ENCODE results near the gene NF1. TPM values are rescaled to one million over a fixed set of nuclear protein-coding genes. Genes with fewer than 3 reads are reported as not detected.
"Not testable (repeated sequence)": the region's sequence is repeated elsewhere in the genome, so short reads cannot be mapped to it uniquely, and the experiment has no call there.

NF1 gene
- polyA plus RNA-seq, 3 donors from 2014 or later = 2.1 to 4.7 (median 3.5) TPM

- Mint-ChIP-seq H3K27ac (no peak overlapping the region), H3K9me3 (no peaks in the 10 kb centered on the region)
- DNase-seq = no peak
Measured at GRCh38 chr17:31378638-31379037, 283.9 kb downstream of the NF1 start.

DNA sequence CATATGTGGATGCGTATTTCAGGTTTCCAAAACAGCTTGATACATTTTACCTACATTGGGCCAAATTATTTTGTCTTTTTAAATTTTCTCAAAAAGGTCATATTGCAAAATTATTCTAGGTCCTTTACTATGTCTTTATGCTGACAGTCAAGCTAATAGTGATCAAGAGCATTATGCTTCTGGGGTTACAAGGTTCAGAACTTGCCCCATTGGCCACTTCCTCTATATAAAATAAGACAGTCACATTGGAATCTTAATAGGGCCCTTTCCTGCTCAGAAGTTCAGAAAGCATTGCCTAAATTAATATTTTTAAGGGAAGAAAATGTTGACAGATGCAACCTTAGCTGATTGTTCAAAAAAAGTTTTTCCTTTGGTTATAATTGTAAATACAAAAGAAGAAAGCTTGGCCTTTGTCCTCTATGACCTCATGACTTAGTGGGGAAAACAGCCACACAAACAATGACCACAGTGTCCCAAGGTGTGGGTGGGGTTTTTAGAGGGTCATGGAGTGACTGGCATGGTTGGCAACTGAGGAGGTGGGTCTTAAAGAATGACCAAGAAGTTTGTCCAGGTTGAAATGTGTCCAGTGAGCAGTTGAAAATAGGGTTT is 284.9 kb downstream of the NF1 start:
- Mint-ChIP-seq H3K27me3 (ENCODE audit: low read depth in 3 of 3) (peaks cover 0 to 2% (median 2%) of the 10 kb centered on the region in 3 donors), H3K36me3 (peaks cover 0 to 22% (median 9%) of the 10 kb centered on the region in 3 donors), H3K4me1 (no peaks in the 10 kb centered on the region), H3K4me3 (no peak overlapping the region), H3K9me3 (no peaks in the 10 kb centered on the region), H3K27ac (no peak overlapping the region)
- no peak for DNase-seq

More at GRCh38 chr17:31378638-31379037, 283.9 kb downstream of the NF1 start:
- H3K27me3 Mint-ChIP-seq (ENCODE audit: low read depth in 3 of 3) = peaks cover 0 to 2% (median 2%) of the 10 kb centered on the region in 3 donors
- peaks cover 0 to 24% (median 9%) of the 10 kb centered on the region in 3 donors for H3K36me3 Mint-ChIP-seq
- peaks cover 0 to 2% of the 10 kb centered on the region in 2 donors for H3K4me1 Mint-ChIP-seq
- no peak overlapping the region for H3K4me3 Mint-ChIP-seq

DNA sequence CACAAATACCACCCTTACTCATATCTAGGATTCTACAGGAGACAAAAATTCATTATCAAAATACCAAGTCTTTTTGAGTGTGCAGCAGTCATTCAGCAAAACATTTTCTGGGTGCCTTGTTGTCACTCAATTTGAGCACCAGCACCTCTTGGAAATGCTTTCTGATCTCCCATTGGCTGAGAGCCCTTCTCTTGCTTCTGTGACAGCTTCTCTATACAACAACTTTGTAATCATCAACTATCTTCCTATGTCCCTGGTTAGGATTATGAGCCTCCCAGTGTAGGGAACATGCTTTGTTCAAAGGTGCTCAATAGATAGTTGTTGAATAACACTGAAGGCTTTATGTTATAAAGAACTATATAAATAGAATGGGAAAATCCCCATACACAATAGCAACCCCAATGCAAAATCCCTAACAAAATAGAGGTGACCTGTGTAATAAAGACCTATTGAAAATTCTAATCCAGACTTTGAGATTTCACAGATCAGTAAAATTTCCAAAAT is 286.4 kb downstream of the NF1 start:
- Mint-ChIP-seq H3K4me1 (no peaks in the 10 kb centered on the region), H3K4me3 (no peak overlapping the region), H3K36me3 (peaks cover 0 to 22% (median 9%) of the 10 kb centered on the region in 3 donors), H3K9me3 (no peaks in the 10 kb centered on the region), H3K27me3 (ENCODE audit: low read depth in 3 of 3) (peaks cover 0 to 2% (median 2%) of the 10 kb centered on the region in 3 donors), H3K27ac (no peak overlapping the region)
- no peak for DNase-seq

DNA sequence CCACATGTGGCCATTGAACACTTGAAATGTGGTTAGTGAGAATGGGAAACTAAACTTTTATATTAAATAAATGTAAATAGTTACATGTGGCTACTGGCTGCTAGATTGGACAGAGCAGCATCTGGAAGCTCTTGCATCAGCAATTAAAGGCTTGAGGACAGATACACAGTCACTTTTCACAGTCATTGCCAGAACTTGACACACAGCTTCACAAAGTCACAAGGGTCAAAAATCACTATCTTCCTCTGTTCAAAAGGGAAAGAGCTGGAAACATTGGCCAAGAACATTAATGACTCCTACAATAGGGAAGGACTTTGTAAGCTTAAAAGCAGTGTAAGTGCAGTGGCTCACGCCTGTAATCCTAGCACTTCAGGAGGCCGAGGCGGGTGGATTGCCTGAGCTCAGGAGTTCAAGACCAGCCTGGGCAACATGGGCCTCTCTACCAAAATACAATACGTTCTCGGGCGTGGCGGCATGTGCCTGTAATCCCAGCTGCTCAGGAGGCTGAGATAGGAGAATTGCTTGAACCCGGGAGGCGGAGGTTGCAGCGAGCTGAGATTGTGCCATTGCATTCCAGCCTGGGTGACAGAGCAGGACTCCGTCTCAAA is 288.0 kb downstream of the NF1 start:
- H3K36me3 Mint-ChIP-seq = peaks cover 0 to 15% (median 0%) of the 10 kb centered on the region in 3 donors
- not testable (repeated sequence) for H3K4me3 Mint-ChIP-seq

GRCh38 chr17:31383488-31383887 is 288.7 kb downstream of the NF1 start:
- not testable (repeated sequence) for H3K27me3 Mint-ChIP-seq (ENCODE audit: low read depth in 3 of 3); H3K4me3 Mint-ChIP-seq; H3K4me1 Mint-ChIP-seq; H3K36me3 Mint-ChIP-seq; DNase-seq; H3K9me3 Mint-ChIP-seq
- H3K27ac Mint-ChIP-seq = peak overlapping the region in 1 of 6 donors; percentile 40

More for the DNA sequence above, 288.0 kb downstream of the NF1 start:
- not testable (repeated sequence) for H3K27ac Mint-ChIP-seq; DNase-seq; H3K4me1 Mint-ChIP-seq; H3K9me3 Mint-ChIP-seq; H3K27me3 Mint-ChIP-seq (ENCODE audit: low read depth in 3 of 3)

- H3K4me1 Mint-ChIP-seq = peaks cover 5 to 11% of the 10 kb centered on the region in 2 donors
- no peaks in the 10 kb centered on the region for H3K9me3 Mint-ChIP-seq
- H3K36me3 Mint-ChIP-seq = peaks cover 0 to 4% (median 0%) of the 10 kb centered on the region in 3 donors
- no peak for DNase-seq
- peaks cover 4 to 14% (median 6%) of the 10 kb centered on the region in 3 donors for H3K27me3 Mint-ChIP-seq (ENCODE audit: low read depth in 3 of 3)
- H3K27ac Mint-ChIP-seq = no peak overlapping the region
- H3K4me3 Mint-ChIP-seq = no peak overlapping the region
Measured at GRCh38 chr17:31385428-31386285, 290.9 kb downstream of the NF1 start.

GRCh38 chr17:31386542-31387075 is 291.8 kb downstream of the NF1 start:
- H3K27ac Mint-ChIP-seq = no peak overlapping the region
- DNase-seq = no peak

DNA sequence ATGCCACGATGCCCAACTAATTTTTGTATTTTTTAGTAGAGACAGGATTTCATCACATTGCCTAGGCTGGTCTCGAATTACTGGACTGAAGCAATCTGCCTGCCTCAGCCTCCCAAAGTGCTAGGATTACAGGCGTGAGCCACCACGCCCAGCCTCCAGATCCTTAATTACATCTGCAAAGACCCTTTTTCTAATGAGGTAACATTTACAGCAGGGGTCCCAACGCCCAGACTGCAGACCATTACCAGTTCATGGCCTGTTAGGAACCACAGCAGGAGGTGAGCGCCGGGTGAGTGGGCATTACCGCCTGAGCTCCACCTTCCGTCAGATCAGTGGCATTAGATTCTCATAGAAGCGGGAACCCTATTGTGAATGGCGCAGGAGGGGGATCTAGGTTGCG is 292.7 kb downstream of the NF1 start:
- peaks cover 6 to 11% of the 10 kb centered on the region in 2 donors for H3K4me1 Mint-ChIP-seq
- H3K27ac Mint-ChIP-seq = no peak overlapping the region
- no peak for DNase-seq
- peaks cover 7 to 16% (median 8%) of the 10 kb centered on the region in 3 donors for H3K27me3 Mint-ChIP-seq (ENCODE audit: low read depth in 3 of 3)
- H3K36me3 Mint-ChIP-seq = no peaks in the 10 kb centered on the region
- H3K9me3 Mint-ChIP-seq = peaks cover 0 to under 1% (median 0%) of the 10 kb centered on the region in 6 donors
- no peak overlapping the region for H3K4me3 Mint-ChIP-seq

More at GRCh38 chr17:31386542-31387075, 291.8 kb downstream of the NF1 start:
- Mint-ChIP-seq H3K9me3 (no peaks in the 10 kb centered on the region), H3K4me3 (no peak overlapping the region), H3K36me3 (peaks cover 0 to 3% (median 0%) of the 10 kb centered on the region in 3 donors), H3K27me3 (ENCODE audit: low read depth in 3 of 3) (peaks cover 6 to 16% (median 7%) of the 10 kb centered on the region in 3 donors), H3K4me1 (peaks cover 5 to 11% of the 10 kb centered on the region in 2 donors)

GRCh38 chr17:31388351-31388750 is 293.6 kb downstream of the NF1 start:
- Mint-ChIP-seq H3K27ac (no peak overlapping the region), H3K27me3 (ENCODE audit: low read depth in 3 of 3) (peaks cover 9 to 21% (median 10%) of the 10 kb centered on the region in 3 donors), H3K4me1 (peaks cover 9 to 11% of the 10 kb centered on the region in 2 donors), H3K4me3 (no peak overlapping the region), H3K36me3 (no peaks in the 10 kb centered on the region), H3K9me3 (peaks cover 0 to 1% (median 0%) of the 10 kb centered on the region in 6 donors)
- DNase-seq = no peak

GRCh38 chr17:31388770-31389656 is 294.2 kb downstream of the NF1 start:
- Mint-ChIP-seq H3K27ac (no peak overlapping the region), H3K27me3 (ENCODE audit: low read depth in 3 of 3) (peaks cover 9 to 25% (median 12%) of the 10 kb centered on the region in 3 donors), H3K4me3 (no peak overlapping the region), H3K4me1 (peaks cover 9 to 11% of the 10 kb centered on the region in 2 donors), H3K36me3 (no peaks in the 10 kb centered on the region), H3K9me3 (peaks cover 0 to 1% (median 0%) of the 10 kb centered on the region in 6 donors)
- peak; percentile 22 to 41 (median 35) for DNase-seq

DNA sequence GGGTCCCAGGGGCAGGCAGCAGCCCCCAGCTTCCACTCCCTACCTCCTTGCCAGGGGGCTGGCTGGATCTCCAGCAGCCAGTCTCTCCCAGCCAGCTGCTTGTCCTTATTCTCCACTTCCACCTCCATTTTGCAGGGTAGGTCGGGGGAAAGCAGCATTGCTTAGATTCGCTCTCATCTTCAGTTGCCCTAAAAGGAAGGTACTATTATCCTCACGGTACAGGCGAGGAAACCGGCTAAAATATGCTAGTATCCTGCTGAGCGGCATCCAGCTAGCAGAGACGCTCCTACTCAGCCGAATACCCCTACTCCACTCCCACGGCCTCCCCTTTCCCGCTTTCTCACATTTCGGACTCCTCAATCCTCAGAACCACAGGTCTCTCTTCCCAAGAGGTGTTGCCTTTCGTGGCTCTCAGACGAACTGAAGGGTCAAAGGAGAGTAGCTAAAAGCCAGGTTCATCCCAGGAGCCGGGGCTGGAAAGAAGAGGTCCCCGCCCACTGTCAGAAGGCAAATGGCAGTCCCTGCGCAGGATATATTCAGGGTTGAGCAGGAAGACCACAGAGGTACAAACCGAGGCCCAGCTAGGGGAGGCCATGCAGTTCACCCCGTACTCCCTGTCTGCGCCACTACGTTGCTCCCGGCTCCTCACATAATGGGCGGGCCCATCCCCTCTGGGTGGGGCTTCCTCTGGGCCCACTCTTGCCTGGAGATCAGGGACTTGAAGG is 295.0 kb downstream of the NF1 start:
- peaks cover 0 to 3% (median 0%) of the 10 kb centered on the region in 6 donors for H3K9me3 Mint-ChIP-seq
- H3K27me3 Mint-ChIP-seq (ENCODE audit: low read depth in 3 of 3) = peaks cover 9 to 30% (median 14%) of the 10 kb centered on the region in 3 donors
- peaks cover 9 to 11% of the 10 kb centered on the region in 2 donors for H3K4me1 Mint-ChIP-seq
- no peak for DNase-seq
- H3K36me3 Mint-ChIP-seq = peaks cover 0 to 3% (median 0%) of the 10 kb centered on the region in 3 donors
- H3K4me3 Mint-ChIP-seq = peak overlapping the region; percentile 61 to 82 (median 75)
- no peak overlapping the region for H3K27ac Mint-ChIP-seq

- Mint-ChIP-seq H3K9me3 (peaks cover 0 to 3% (median 0%) of the 10 kb centered on the region in 6 donors), H3K4me3 (peak overlapping the region; percentile 61 to 82 (median 75)), H3K27me3 (ENCODE audit: low read depth in 3 of 3) (peaks cover 9 to 33% (median 14%) of the 10 kb centered on the region in 3 donors), H3K36me3 (peaks cover 0 to 3% (median 0%) of the 10 kb centered on the region in 3 donors), H3K4me1 (peaks cover 9 to 11% of the 10 kb centered on the region in 2 donors), H3K27ac (no peak overlapping the region)
- no peak for DNase-seq
Measured at GRCh38 chr17:31390426-31390747, 295.6 kb downstream of the NF1 start.
